Endodermal cell (in vitro differentiated cells): ENCODE data around the gene RNPEPL1. TPM values are rescaled to one million over a fixed set of nuclear protein-coding genes. Genes with fewer than 3 reads are reported as not detected.
A peak's percentile ranks its signal among the peaks of the same experiment; 100 is the strongest.

ENCODE experiments used
- DNase-seq: peaks from one replicate; pipeline ENCODE4 v3.0.0-alpha.2; 2017
- H3K27ac ChIP-seq: 2 replicates; pipeline ENCODE4 v1.5.1; 2013; ENCODE audit warnings: mild to moderate bottlenecking, low read depth, low read length, moderate library complexity
- H3K27me3 ChIP-seq: 2 replicates; pipeline ENCODE4 v1.6.1; 2013; ENCODE audit warnings: mild to moderate bottlenecking, low read length, moderate library complexity; ENCODE audit not compliant: insufficient read depth, control insufficient read depth, poor library complexity, severe bottlenecking
- H3K36me3 ChIP-seq: 2 replicates; pipeline ENCODE4 v1.7.0; 2013; ENCODE audit warnings: mild to moderate bottlenecking, low read length, moderate library complexity; ENCODE audit not compliant: control insufficient read depth, insufficient read depth
- H3K4me1 ChIP-seq: one replicate; pipeline ENCODE4 v1.7.0; 2013; ENCODE audit warnings: low read length; ENCODE audit not compliant: control insufficient read depth, insufficient read depth
- H3K4me3 ChIP-seq: 2 replicates; pipeline ENCODE4 v1.5.1; 2013; ENCODE audit warnings: mild to moderate bottlenecking, low read length, moderate library complexity
- H3K9ac ChIP-seq: 2 replicates; pipeline ENCODE4 v1.6.1; 2013; ENCODE audit warnings: mild to moderate bottlenecking, low read length, moderate library complexity; ENCODE audit not compliant: poor library complexity, severe bottlenecking; ENCODE audit errors: extremely low read depth
- H3K9me3 ChIP-seq: 2 replicates; pipeline ENCODE4 v1.6.1; 2013; ENCODE audit warnings: mild to moderate bottlenecking, low read length, moderate library complexity; ENCODE audit not compliant: control insufficient read depth
- H3K27ac Mint-ChIP-seq: 2 replicates; pipeline ENCODE4 v1.8.0; 2020; ENCODE audit warnings: mixed read lengths
- H3K27me3 Mint-ChIP-seq: 2 replicates; pipeline ENCODE4 v1.8.0; 2021; ENCODE audit warnings: mild to moderate bottlenecking, mixed read lengths; ENCODE audit not compliant: insufficient read depth
- H3K36me3 Mint-ChIP-seq: 2 replicates; pipeline ENCODE4 v1.8.0; 2020; ENCODE audit warnings: low read depth, mixed read lengths
- H3K4me1 Mint-ChIP-seq: 2 replicates; pipeline ENCODE4 v1.8.0; 2020; ENCODE audit warnings: mixed read lengths
- H3K4me3 Mint-ChIP-seq: 2 replicates; pipeline ENCODE4 v1.8.0; 2020; ENCODE audit warnings: mild to moderate bottlenecking, moderate library complexity, mixed read lengths
- H3K9me3 Mint-ChIP-seq: 2 replicates; pipeline ENCODE4 v1.8.0; 2020; ENCODE audit warnings: mild to moderate bottlenecking, mixed read lengths
- WGBS, 2 experiments: methylation state at CpG; one replicate each; pipeline versions ENCODE4 v1.1.5 to v1.1.7; 2013; ENCODE audit warnings: missing lambda C conversion rate in 2 of 2, mixed read lengths in 1 of 2; ENCODE audit not compliant: insufficient coverage in 1 of 2, insufficient read length in 1 of 2; 5-methylcytosine and 5-hydroxymethylcytosine counted together
- total RNA-seq, 2 donors: library from RNA; stranded (reverse); fragmentation: NEBNext Ultra II Directional in 1 of 2; extraction: Animal tissue kit (Norgen Biotek cat#: 25700) in 1 of 2; gene quantifications; 2 replicates in 1 of 2; 3 replicates in 1 of 2; pipeline ENCODE4 v1.2.1, GENCODE V29; 2021
- TF ChIP-seq, protein P1 (sequence below): fragments of 200-600 bp; sonication (generic); conservative IDR thresholded peaks from 2 replicates; pipeline ENCODE4 v1.5.0; 2021; ENCODE audit warnings: antibody characterized with exemption, mild to moderate bottlenecking

Gene RNPEPL1
- total RNA-seq, 2 donors from 2014 or later = 38.4 to 52.4 TPM

DNA sequence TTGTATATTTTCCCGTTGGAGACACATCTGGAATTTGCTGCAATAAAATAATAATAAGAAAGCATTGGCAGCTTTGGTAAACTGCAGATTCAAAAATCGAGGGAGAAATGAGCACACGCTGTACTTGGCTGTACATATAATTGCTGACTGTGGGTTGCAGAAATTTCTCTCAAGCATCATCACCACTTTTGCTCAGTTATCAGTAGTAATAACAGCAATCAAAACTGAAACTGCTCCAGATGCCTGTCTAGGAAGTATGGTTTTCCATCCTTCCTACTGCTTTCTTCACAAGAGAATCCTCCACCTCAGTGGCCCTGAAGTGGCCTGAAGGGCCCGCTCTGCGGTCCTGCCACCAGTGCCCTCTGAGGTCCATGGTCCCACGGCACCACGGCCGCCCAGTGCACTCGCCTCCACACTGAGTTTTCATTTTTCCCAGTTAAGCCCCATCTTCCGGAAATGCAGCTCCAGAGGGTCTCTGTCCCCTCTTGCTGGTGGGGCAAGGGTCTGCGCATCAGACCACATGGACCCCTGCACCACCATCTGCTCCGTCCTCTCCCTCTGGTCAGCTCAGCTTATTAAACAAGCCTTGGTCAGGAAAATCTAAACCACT, 4.2 kb upstream of the RNPEPL1 start:
- Histone ChIP-seq H3K27ac (no peak overlapping the region), H3K4me3 (no peak overlapping the region), H3K9me3 (no peaks in the 10 kb centered on the region), H3K4me1 (peaks cover 14% of the 10 kb centered on the region), H3K36me3 (peaks cover 9% of the 10 kb centered on the region), H3K27me3 (peaks cover 11% of the 10 kb centered on the region), H3K9ac (no peak overlapping the region)
- no peak overlapping the region for H3K4me3 Mint-ChIP-seq
- TF ChIP-seq, protein P1, sequence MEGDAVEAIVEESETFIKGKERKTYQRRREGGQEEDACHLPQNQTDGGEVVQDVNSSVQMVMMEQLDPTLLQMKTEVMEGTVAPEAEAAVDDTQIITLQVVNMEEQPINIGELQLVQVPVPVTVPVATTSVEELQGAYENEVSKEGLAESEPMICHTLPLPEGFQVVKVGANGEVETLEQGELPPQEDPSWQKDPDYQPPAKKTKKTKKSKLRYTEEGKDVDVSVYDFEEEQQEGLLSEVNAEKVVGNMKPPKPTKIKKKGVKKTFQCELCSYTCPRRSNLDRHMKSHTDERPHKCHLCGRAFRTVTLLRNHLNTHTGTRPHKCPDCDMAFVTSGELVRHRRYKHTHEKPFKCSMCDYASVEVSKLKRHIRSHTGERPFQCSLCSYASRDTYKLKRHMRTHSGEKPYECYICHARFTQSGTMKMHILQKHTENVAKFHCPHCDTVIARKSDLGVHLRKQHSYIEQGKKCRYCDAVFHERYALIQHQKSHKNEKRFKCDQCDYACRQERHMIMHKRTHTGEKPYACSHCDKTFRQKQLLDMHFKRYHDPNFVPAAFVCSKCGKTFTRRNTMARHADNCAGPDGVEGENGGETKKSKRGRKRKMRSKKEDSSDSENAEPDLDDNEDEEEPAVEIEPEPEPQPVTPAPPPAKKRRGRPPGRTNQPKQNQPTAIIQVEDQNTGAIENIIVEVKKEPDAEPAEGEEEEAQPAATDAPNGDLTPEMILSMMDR = no peak
- peak; percentile 20 for DNase-seq
- whole genome bisulfite sequencing, 2 experiments = 93 to 94% methylated on average over 2 to 12 of the region's 12 CpGs
- H3K36me3 Mint-ChIP-seq = peaks cover 17% of the 10 kb centered on the region
- peaks cover 24% of the 10 kb centered on the region for H3K27me3 Mint-ChIP-seq
- H3K9me3 Mint-ChIP-seq = no peaks in the 10 kb centered on the region
- H3K27ac Mint-ChIP-seq = no peak overlapping the region
- H3K4me1 Mint-ChIP-seq = peaks cover 15% of the 10 kb centered on the region

- Histone ChIP-seq H3K4me1 (peaks cover 18% of the 10 kb centered on the region), H3K27me3 (peaks cover 11% of the 10 kb centered on the region), H3K9ac (no peak overlapping the region), H3K36me3 (peaks cover 9% of the 10 kb centered on the region), H3K4me3 (no peak overlapping the region), H3K27ac (no peak overlapping the region), H3K9me3 (no peaks in the 10 kb centered on the region)
- H3K36me3 Mint-ChIP-seq = peaks cover 17% of the 10 kb centered on the region
- peaks cover 20% of the 10 kb centered on the region for H3K27me3 Mint-ChIP-seq
- H3K4me3 Mint-ChIP-seq = no peak overlapping the region
- DNase-seq = peak; percentile 49
- TF ChIP-seq, protein P1 = peak; percentile 45
- WGBS, 2 experiments = 92 to 97% methylated on average over 5 to 10 of the region's 10 CpGs
- peaks cover 17% of the 10 kb centered on the region for H3K4me1 Mint-ChIP-seq
- no peaks in the 10 kb centered on the region for H3K9me3 Mint-ChIP-seq
- H3K27ac Mint-ChIP-seq = no peak overlapping the region
Observed at GRCh38 chr2:240564561-240565332, 3.5 kb upstream of the RNPEPL1 start.

DNA sequence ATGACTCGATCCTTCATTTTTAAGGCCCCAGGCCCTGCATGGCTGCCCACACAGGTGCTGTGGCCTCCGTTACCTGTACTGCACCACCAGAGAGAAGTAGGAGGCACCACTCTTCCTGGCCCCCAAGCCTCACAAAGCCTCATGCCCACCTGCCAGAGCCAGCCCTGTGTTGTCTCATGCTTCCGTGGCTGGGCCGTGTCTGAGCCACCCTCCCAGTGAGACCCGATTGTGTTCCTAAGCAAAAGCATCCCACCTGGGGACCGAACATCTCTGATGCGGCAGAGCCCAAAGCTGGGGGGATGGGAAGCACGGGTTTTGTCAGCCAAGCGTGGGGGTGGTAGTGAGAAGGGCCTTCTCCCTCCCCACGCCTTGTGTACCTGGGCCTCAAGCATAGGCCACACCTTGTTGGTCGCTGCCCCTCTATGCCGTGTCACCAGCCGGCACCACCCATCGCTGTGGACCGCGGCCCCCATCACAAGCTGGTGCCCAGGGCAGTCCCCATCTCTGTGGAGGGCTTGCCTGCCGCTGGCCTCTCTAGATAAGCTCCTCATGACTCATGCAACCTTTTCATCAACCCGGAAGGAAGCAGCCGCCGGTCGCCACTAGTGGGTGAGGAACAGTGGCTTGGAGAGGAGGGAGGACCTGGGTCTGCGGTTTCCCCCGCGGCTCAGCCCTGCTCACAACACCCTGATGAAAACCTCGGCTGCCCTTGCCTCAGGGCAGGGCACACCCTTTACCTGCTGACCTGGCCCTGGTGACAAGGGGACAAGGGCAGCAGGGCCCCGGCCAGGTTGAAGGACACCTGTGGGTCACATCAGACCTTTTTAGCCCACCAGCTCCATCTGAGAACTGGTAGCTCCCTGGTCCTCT, 2.7 kb upstream of the RNPEPL1 start:
- Histone ChIP-seq H3K27me3 (peaks cover 11% of the 10 kb centered on the region), H3K9me3 (no peaks in the 10 kb centered on the region), H3K27ac (no peak overlapping the region), H3K36me3 (peaks cover 9% of the 10 kb centered on the region), H3K9ac (no peak overlapping the region), H3K4me1 (peaks cover 18% of the 10 kb centered on the region), H3K4me3 (no peak overlapping the region)
- H3K36me3 Mint-ChIP-seq = peaks cover 17% of the 10 kb centered on the region
- TF ChIP-seq, protein P1 = no peak
- H3K9me3 Mint-ChIP-seq = no peaks in the 10 kb centered on the region
- H3K27ac Mint-ChIP-seq = no peak overlapping the region
- DNase-seq = peak; percentile 66
- peak overlapping the region; percentile 30 for H3K4me3 Mint-ChIP-seq
- peaks cover 17% of the 10 kb centered on the region for H3K27me3 Mint-ChIP-seq
- peaks cover 17% of the 10 kb centered on the region for H3K4me1 Mint-ChIP-seq
- WGBS, 2 experiments = 89 to 93% methylated on average over 7 to 26 of the region's 26 CpGs
